ENCODE data around the gene CCDC198.

The CCDC198 gene

DNA sequence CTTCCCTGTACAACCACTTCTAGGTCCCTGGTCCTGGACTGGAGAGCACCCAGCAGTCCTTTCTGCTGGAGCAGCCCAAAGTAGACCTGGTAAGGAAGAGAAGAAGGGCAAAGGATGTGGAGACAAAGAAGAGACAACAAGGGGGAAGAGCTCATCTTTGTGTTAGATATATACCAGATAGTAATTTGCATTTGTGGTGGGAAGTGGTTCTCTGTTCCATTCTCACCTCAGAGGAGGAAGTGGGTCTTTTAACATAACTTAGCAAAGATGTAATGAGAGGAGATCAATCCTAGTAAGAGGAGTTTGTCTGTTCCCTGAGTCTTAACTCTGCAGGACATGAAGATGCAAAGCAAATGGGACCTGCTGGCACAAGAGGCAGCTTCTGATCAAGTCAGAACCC lies 8.0 kb downstream of the CCDC198 start:
- Histone ChIP-seq H3K79me2 (ENCODE audit: insufficient read depth, low read depth) (no peaks in the 10 kb centered on the region), H3K4me3 (IDR thresholded peaks at IDR 0.05; ENCODE audit: insufficient read depth, low read depth, low read length) (no peak overlapping the region), H2AFZ (ENCODE audit: low read depth) (no peak overlapping the region), H3K4me2 (no peak overlapping the region), H3K4me1 (ENCODE audit: low read depth, poor library complexity, severe bottlenecking) (no peaks in the 10 kb centered on the region), H3K36me3 (ENCODE audit: insufficient read depth) (no peaks in the 10 kb centered on the region), H4K20me1 (ENCODE audit: insufficient read depth) (no peaks in the 10 kb centered on the region), H3K27ac (no peak overlapping the region), H3K27me3 (ENCODE audit: insufficient read depth, low read depth) (no peaks in the 10 kb centered on the region), H3K9ac (no peak overlapping the region)
- TF ChIP-seq, protein P1, sequence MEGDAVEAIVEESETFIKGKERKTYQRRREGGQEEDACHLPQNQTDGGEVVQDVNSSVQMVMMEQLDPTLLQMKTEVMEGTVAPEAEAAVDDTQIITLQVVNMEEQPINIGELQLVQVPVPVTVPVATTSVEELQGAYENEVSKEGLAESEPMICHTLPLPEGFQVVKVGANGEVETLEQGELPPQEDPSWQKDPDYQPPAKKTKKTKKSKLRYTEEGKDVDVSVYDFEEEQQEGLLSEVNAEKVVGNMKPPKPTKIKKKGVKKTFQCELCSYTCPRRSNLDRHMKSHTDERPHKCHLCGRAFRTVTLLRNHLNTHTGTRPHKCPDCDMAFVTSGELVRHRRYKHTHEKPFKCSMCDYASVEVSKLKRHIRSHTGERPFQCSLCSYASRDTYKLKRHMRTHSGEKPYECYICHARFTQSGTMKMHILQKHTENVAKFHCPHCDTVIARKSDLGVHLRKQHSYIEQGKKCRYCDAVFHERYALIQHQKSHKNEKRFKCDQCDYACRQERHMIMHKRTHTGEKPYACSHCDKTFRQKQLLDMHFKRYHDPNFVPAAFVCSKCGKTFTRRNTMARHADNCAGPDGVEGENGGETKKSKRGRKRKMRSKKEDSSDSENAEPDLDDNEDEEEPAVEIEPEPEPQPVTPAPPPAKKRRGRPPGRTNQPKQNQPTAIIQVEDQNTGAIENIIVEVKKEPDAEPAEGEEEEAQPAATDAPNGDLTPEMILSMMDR (conservative IDR thresholded peaks at IDR 0.05; ENCODE audit: low read depth, low read length) = no peak

DNA sequence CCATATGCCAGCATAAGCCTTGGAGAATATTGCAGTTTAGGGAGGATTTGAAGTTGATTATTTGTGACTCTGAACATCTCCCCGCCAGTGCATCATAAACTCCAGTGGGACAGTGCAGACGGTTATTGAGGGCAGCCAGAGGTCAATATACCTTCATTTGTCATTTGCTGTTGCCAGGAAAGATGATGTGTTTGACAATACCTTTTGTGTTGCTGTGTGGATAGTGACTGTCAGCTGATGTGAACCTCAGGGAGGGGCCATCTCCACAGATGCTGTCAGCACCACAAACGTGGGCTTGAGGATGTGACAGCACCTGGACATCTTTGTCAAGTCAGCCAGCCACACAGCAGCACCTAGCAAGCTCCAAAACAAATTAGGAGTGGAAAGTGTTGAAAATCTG lies 11.5 kb downstream of the CCDC198 start:
- H3K79me2 ChIP-seq (ENCODE audit: insufficient read depth, low read depth) = no peaks in the 10 kb centered on the region
- H3K4me2 ChIP-seq = no peak overlapping the region
- no peak overlapping the region for H3K9ac ChIP-seq
- H3K4me1 ChIP-seq (ENCODE audit: low read depth, poor library complexity, severe bottlenecking) = no peaks in the 10 kb centered on the region
- H3K27me3 ChIP-seq (ENCODE audit: insufficient read depth, low read depth) = no peaks in the 10 kb centered on the region
- no peaks in the 10 kb centered on the region for H3K36me3 ChIP-seq (ENCODE audit: insufficient read depth)
- no peak overlapping the region for H2AFZ ChIP-seq (ENCODE audit: low read depth)
- no peak overlapping the region for H3K4me3 ChIP-seq (IDR thresholded peaks at IDR 0.05; ENCODE audit: insufficient read depth, low read depth, low read length)
- TF ChIP-seq, protein P1 (conservative IDR thresholded peaks at IDR 0.05; ENCODE audit: low read depth, low read length) = no peak
- H4K20me1 ChIP-seq (ENCODE audit: insufficient read depth) = no peaks in the 10 kb centered on the region
- no peak overlapping the region for H3K27ac ChIP-seq

DNA sequence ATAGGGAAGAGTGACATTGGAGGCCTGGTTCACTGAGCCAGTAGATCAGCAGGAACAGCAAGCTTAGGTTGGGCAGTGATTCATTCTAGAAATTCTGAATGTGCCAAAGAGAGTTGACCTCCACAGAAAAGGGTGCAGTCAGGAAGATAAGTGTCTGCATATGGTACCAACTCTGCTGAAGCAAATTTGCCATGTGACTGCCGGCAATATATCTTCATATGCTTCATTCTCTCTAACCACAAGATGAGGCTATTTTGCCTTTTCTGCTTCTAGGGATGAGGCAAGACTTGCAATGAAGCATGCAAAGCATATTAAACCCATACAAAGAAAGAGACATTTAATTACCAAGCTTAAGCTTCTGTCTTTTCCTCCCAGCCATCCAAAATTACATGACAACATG lies 13.6 kb downstream of the CCDC198 start:
- H3K27me3 ChIP-seq (ENCODE audit: insufficient read depth, low read depth) = no peaks in the 10 kb centered on the region
- H3K9ac ChIP-seq = no peak overlapping the region
- no peaks in the 10 kb centered on the region for H3K36me3 ChIP-seq (ENCODE audit: insufficient read depth)
- H3K4me2 ChIP-seq = no peak overlapping the region
- TF ChIP-seq, protein P1 (conservative IDR thresholded peaks at IDR 0.05; ENCODE audit: low read depth, low read length) = no peak
- no peaks in the 10 kb centered on the region for H3K79me2 ChIP-seq (ENCODE audit: insufficient read depth, low read depth)
- no peak overlapping the region for H3K4me3 ChIP-seq (IDR thresholded peaks at IDR 0.05; ENCODE audit: insufficient read depth, low read depth, low read length)
- H2AFZ ChIP-seq (ENCODE audit: low read depth) = no peak overlapping the region
- H3K4me1 ChIP-seq (ENCODE audit: low read depth, poor library complexity, severe bottlenecking) = no peaks in the 10 kb centered on the region
- H3K27ac ChIP-seq = no peak overlapping the region
- H4K20me1 ChIP-seq (ENCODE audit: insufficient read depth) = no peaks in the 10 kb centered on the region

DNA sequence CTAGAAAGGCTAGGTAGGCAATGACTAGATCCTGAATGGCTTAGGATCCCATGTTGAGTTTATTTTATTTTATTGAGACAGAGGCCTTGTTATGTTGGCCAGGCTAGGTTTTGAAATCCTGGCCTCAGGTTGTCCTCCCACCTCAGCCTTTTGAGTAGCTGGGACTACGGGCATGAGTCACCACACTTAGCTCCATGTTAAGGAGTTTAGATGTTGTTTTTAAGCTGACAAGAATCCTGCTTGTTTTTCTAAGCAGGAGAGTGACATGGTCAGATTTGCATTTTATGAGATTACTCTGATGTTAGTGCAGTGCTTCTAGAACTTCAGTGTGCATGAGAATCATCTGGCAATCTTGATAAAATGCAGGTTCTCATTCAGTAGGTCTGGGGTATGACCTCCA lies 14.5 kb downstream of the CCDC198 start:
- Histone ChIP-seq H3K36me3 (ENCODE audit: insufficient read depth) (no peaks in the 10 kb centered on the region), H3K27me3 (ENCODE audit: insufficient read depth, low read depth) (no peaks in the 10 kb centered on the region)

More for the DNA sequence above, 14.5 kb downstream of the CCDC198 start:
- Histone ChIP-seq H4K20me1 (ENCODE audit: insufficient read depth) (no peaks in the 10 kb centered on the region), H3K9ac (no peak overlapping the region), H2AFZ (ENCODE audit: low read depth) (no peak overlapping the region), H3K4me3 (IDR thresholded peaks at IDR 0.05; ENCODE audit: insufficient read depth, low read depth, low read length) (no peak overlapping the region), H3K79me2 (ENCODE audit: insufficient read depth, low read depth) (no peaks in the 10 kb centered on the region), H3K4me1 (ENCODE audit: low read depth, poor library complexity, severe bottlenecking) (no peaks in the 10 kb centered on the region), H3K27ac (no peak overlapping the region), H3K4me2 (no peak overlapping the region)
- TF ChIP-seq, protein P1 (conservative IDR thresholded peaks at IDR 0.05; ENCODE audit: low read depth, low read length) = no peak

Measured in KMS-11 (cell line).